Neural cell (in vitro differentiated cells): ENCODE data around the gene CYP3A7.
"Not testable (repeated sequence)": the region's sequence is repeated elsewhere in the genome, so short reads cannot be mapped to it uniquely, and the experiment has no call there.

Source experiments
- EP300 ChIP-seq: fragments of 450-650 bp; conservative IDR thresholded peaks from 2 replicates; pipeline ENCODE4 v1.6.1; 2014; ENCODE audit warnings: antibody characterized with exemption, mild to moderate bottlenecking, moderate library complexity; ENCODE audit not compliant: poor library complexity, severe bottlenecking
- EZH2 ChIP-seq: fragments of 200-600, 300-800 bp; shearing (Covaris generic), sonication (generic); IDR thresholded peaks from 2 replicates; pipeline ENCODE4 v1.6.1; 2014; ENCODE audit warnings: antibody characterized with exemption, low read length, borderline replicate concordance, mild to moderate bottlenecking; ENCODE audit not compliant: insufficient read depth, poor library complexity, severe bottlenecking
- MXI1 ChIP-seq: fragments of 450-650 bp; conservative IDR thresholded peaks from 2 replicates; pipeline ENCODE4 v1.6.1; 2014; ENCODE audit warnings: antibody characterized with exemption, mild to moderate bottlenecking; ENCODE audit not compliant: poor library complexity, severe bottlenecking
- POLR2AphosphoS5 ChIP-seq: IDR thresholded peaks from 2 replicates; pipeline ENCODE4 v1.6.1; 2012
- RAD21 ChIP-seq: fragments of 450-650 bp; conservative IDR thresholded peaks from 2 replicates; pipeline ENCODE4 v1.6.1; 2014; ENCODE audit warnings: antibody characterized with exemption, mild to moderate bottlenecking, moderate library complexity
- TAF1 ChIP-seq: IDR thresholded peaks from 2 replicates; pipeline ENCODE4 v1.6.1; 2012; ENCODE audit warnings: low read depth
- TF ChIP-seq, protein P1 (sequence below): IDR thresholded peaks from 2 replicates; pipeline ENCODE4 v1.6.1; 2012; ENCODE audit warnings: borderline replicate concordance
- TF ChIP-seq, protein P2 (sequence below): fragments of 450-650 bp; IDR thresholded peaks from 2 replicates; pipeline ENCODE4 v1.5.1; 2014; ENCODE audit warnings: antibody characterized with exemption, mild to moderate bottlenecking, moderate library complexity; ENCODE audit not compliant: poor library complexity, severe bottlenecking

DNA sequence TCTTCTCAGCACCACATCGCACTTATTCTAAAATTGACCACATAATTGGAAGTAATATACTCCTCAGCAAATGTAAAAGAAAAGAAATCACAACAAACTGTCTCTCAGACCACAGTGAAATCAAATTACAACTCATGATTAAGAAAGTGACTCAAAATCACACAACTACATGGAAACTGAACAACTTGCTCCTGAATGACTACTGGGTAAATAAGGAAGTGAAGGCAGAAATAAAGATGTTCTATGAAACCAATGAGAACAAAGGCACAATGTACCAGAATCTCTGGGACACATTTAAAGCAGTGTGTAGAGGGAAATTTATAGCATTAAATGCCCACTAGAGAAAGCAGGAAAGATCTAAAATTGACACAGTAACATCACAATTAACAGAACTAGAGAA, 38.4 kb upstream of the CYP3A7 start:
- TF ChIP-seq EZH2, TAF1, EP300, POLR2AphosphoS5, MXI1, RAD21: not testable (repeated sequence)
- TF ChIP-seq, protein P1, sequence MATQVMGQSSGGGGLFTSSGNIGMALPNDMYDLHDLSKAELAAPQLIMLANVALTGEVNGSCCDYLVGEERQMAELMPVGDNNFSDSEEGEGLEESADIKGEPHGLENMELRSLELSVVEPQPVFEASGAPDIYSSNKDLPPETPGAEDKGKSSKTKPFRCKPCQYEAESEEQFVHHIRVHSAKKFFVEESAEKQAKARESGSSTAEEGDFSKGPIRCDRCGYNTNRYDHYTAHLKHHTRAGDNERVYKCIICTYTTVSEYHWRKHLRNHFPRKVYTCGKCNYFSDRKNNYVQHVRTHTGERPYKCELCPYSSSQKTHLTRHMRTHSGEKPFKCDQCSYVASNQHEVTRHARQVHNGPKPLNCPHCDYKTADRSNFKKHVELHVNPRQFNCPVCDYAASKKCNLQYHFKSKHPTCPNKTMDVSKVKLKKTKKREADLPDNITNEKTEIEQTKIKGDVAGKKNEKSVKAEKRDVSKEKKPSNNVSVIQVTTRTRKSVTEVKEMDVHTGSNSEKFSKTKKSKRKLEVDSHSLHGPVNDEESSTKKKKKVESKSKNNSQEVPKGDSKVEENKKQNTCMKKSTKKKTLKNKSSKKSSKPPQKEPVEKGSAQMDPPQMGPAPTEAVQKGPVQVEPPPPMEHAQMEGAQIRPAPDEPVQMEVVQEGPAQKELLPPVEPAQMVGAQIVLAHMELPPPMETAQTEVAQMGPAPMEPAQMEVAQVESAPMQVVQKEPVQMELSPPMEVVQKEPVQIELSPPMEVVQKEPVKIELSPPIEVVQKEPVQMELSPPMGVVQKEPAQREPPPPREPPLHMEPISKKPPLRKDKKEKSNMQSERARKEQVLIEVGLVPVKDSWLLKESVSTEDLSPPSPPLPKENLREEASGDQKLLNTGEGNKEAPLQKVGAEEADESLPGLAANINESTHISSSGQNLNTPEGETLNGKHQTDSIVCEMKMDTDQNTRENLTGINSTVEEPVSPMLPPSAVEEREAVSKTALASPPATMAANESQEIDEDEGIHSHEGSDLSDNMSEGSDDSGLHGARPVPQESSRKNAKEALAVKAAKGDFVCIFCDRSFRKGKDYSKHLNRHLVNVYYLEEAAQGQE, result not testable (repeated sequence)
- TF ChIP-seq, protein P2, sequence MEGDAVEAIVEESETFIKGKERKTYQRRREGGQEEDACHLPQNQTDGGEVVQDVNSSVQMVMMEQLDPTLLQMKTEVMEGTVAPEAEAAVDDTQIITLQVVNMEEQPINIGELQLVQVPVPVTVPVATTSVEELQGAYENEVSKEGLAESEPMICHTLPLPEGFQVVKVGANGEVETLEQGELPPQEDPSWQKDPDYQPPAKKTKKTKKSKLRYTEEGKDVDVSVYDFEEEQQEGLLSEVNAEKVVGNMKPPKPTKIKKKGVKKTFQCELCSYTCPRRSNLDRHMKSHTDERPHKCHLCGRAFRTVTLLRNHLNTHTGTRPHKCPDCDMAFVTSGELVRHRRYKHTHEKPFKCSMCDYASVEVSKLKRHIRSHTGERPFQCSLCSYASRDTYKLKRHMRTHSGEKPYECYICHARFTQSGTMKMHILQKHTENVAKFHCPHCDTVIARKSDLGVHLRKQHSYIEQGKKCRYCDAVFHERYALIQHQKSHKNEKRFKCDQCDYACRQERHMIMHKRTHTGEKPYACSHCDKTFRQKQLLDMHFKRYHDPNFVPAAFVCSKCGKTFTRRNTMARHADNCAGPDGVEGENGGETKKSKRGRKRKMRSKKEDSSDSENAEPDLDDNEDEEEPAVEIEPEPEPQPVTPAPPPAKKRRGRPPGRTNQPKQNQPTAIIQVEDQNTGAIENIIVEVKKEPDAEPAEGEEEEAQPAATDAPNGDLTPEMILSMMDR, result not testable (repeated sequence)
